Stimulated activated CD8-positive, alpha-beta memory T cell treated with anti-CD3 and anti-CD28 coated beads, Interleukin-15, amount 100 ng/mL, for 24 hours (primary cell): ENCODE results near the gene BICD2.
"Not testable (repeated sequence)": the region's sequence is repeated elsewhere in the genome, so short reads cannot be mapped to it uniquely, and the experiment has no call there.

Source experiments
- DNase-seq: peaks from one replicate; pipeline ENCODE4 v3.0.0-alpha.2; 2020; ENCODE audit warnings: low read depth

Gene BICD2

GRCh38 chr9:92770360-92770995 is 5.8 kb upstream of the BICD2 start:
- DNase-seq, result no peak

GRCh38 chr9:92769990-92770359 is 5.3 kb upstream of the BICD2 start:
- no peak for DNase-seq

- DNase-seq, result no peak
Measured at GRCh38 chr9:92769286-92769685, 4.7 kb upstream of the BICD2 start.

- not testable (repeated sequence) for DNase-seq
Measured at GRCh38 chr9:92768816-92769215, 4.2 kb upstream of the BICD2 start.

- no peak for DNase-seq
Measured at GRCh38 chr9:92767066-92768054, 2.7 kb upstream of the BICD2 start.

GRCh38 chr9:92764988-92765936 is 629 bp upstream of the BICD2 start:
- peak; percentile 90 for DNase-seq

GRCh38 chr9:92763721-92764380 is 782 bp downstream of the BICD2 start:
- DNase-seq, result no peak

- DNase-seq, result no peak
Measured at GRCh38 chr9:92762781-92763708, 1.6 kb downstream of the BICD2 start.

GRCh38 chr9:92762196-92762595 is 2.4 kb downstream of the BICD2 start:
- DNase-seq, result no peak

- no peak for DNase-seq
Measured at GRCh38 chr9:92761686-92762085, 2.9 kb downstream of the BICD2 start.

GRCh38 chr9:92760494-92760893 is 4.1 kb downstream of the BICD2 start:
- DNase-seq, result no peak

- no peak for DNase-seq
Measured at GRCh38 chr9:92760070-92760469, 4.6 kb downstream of the BICD2 start.

- DNase-seq, result no peak
Measured at GRCh38 chr9:92759446-92759845, 5.2 kb downstream of the BICD2 start.

- no peak for DNase-seq
Measured at GRCh38 chr9:92756792-92757191, 7.8 kb downstream of the BICD2 start.

GRCh38 chr9:92754091-92754745 is 10.4 kb downstream of the BICD2 start:
- no peak for DNase-seq

- no peak for DNase-seq
Measured at GRCh38 chr9:92752812-92753404, 11.7 kb downstream of the BICD2 start.

GRCh38 chr9:92749934-92750315 is 14.7 kb downstream of the BICD2 start:
- DNase-seq, result no peak

GRCh38 chr9:92749071-92749933 is 15.3 kb downstream of the BICD2 start:
- no peak for DNase-seq

- no peak for DNase-seq
Measured at GRCh38 chr9:92748233-92748497, 16.5 kb downstream of the BICD2 start.
